HepG2 (cell line): Measurements from ENCODE around the gene ANKRD6. TPM values are rescaled to one million over a fixed set of nuclear protein-coding genes. Genes with fewer than 3 reads are reported as not detected.

Source experiments
- ATAC-seq: fragments of 200-7000 bp; cut with Tn5 transposase; 3 replicates; pipeline ENCODE4 v1.9.1; 2020; ENCODE audit warnings: mild to moderate bottlenecking, moderate library complexity
- BruUV-seq: library from RNA; stranded (reverse); fragments of 400-500 nt; replicated peaks from 2 replicates; lab custom pipeline; 2021; lab: Mats Ljungman, UMichigan
- CTCF ChIA-PET: fragments of 300-600 bp; formaldehyde crosslinking; extraction: SDS; loops from one replicate; lab custom pipeline; 2021; ENCODE audit warnings: low total read pairs, inconsistent platforms, low intra/inter-chr PET ratio; lab: Yijun Ruan, JAX
- POLR2A ChIA-PET: fragments of 350-600 bp; sonication (Branson Sonifier 250); formaldehyde crosslinking; loops from one replicate; lab custom pipeline; 2020; ENCODE audit warnings: antibody characterized with exemption, inconsistent platforms; lab: Yijun Ruan, JAX
- DNase-seq: peaks from one replicate; pipeline ENCODE4 v3.0.0-alpha.2; 2015; ENCODE audit warnings: low spot score
- FAIRE-seq: peaks from 3 replicates; lab custom pipeline; 2011; peaks lifted over from hg19 to GRCh38; lab: Jason Lieb, UNC
- H2AFZ ChIP-seq: one replicate; pipeline ENCODE4 v1.6.1; 2011; ENCODE audit warnings: low read length, inconsistent platforms
- H3K27ac ChIP-seq: fragments of 300-600 bp; 3 replicates; pipeline ENCODE4 v1.8.0; 2011; ENCODE audit warnings: mixed run types, mild to moderate bottlenecking, mixed read lengths, low read length, inconsistent platforms; ENCODE audit not compliant: insufficient read depth; ENCODE audit errors: extremely low read length
- H3K27me3 ChIP-seq, 2 experiments: fragments of 200-600 bp in 1 of 2; 2 replicates in 1 of 2; 3 replicates in 1 of 2; pipeline versions ENCODE4 v1.6.0 to v1.8.0; 2011; ENCODE audit warnings: low read length in 2 of 2, mild to moderate bottlenecking in 2 of 2, moderate library complexity in 2 of 2, inconsistent platforms in 1 of 2; ENCODE audit not compliant: insufficient read depth in 2 of 2, control insufficient read depth in 1 of 2
- H3K36me3 ChIP-seq, 2 experiments: fragments of 200-600 bp in 1 of 2; replicated peaks in 1 of 2; 2 replicates in 1 of 2; 3 replicates in 1 of 2; pipeline versions ENCODE4 v1.5.1 to v1.8.0; 2011; ENCODE audit warnings: low read length in 2 of 2, inconsistent platforms in 1 of 2; ENCODE audit not compliant: insufficient read depth in 2 of 2, control insufficient read depth in 1 of 2
- H3K4me1 ChIP-seq: 2 replicates; pipeline ENCODE4 v1.5.1; 2012; ENCODE audit warnings: low read length, inconsistent platforms; ENCODE audit not compliant: insufficient read depth
- H3K4me2 ChIP-seq: 2 replicates; pipeline ENCODE4 v1.6.0; 2011; ENCODE audit warnings: low read depth, low read length, inconsistent platforms
- H3K4me3 ChIP-seq, 3 experiments: fragments of 200-600 bp in 1 of 3; sonication (generic), shearing (Covaris generic) in 1 of 3; replicated peaks in 1 of 3; 2 replicates each; pipeline ENCODE4 v1.5.1; 2011 to 2016; ENCODE audit warnings: low read length in 3 of 3, inconsistent platforms in 2 of 3, low read depth in 2 of 3, mild to moderate bottlenecking in 2 of 3, control low read depth in 1 of 3, mixed read lengths in 1 of 3; ENCODE audit not compliant: insufficient read depth in 1 of 3
- H3K79me2 ChIP-seq: one replicate; pipeline ENCODE4 v1.6.1; 2011; ENCODE audit warnings: low read length, inconsistent platforms; ENCODE audit not compliant: insufficient read depth
- H3K9ac ChIP-seq: 2 replicates; pipeline ENCODE4 v1.6.0; 2011; ENCODE audit warnings: mild to moderate bottlenecking, low read depth, low read length, inconsistent platforms; ENCODE audit not compliant: insufficient read depth
- H3K9me3 ChIP-seq: 2 replicates; pipeline ENCODE4 v1.5.1; 2012; ENCODE audit warnings: mild to moderate bottlenecking, low read length
- H4K20me1 ChIP-seq: 2 replicates; pipeline ENCODE4 v1.6.0; 2011; ENCODE audit warnings: inconsistent platforms, mild to moderate bottlenecking, low read length, moderate library complexity; ENCODE audit not compliant: insufficient read depth
- CCAR2 ChIP-seq: fragments of 200-400 bp; formaldehyde crosslinking; optimal IDR thresholded peaks from 2 replicates; pipeline ENCODE3; 2018; ENCODE audit warnings: low read depth, mild to moderate bottlenecking, low read length, moderate library complexity
- DNMT3B ChIP-seq: conservative IDR thresholded peaks from 2 replicates; pipeline ENCODE4 v1.6.1; 2016; ENCODE audit warnings: missing biosample characterization, control low read depth
- GRHL1 ChIP-seq: sonication (generic); formaldehyde crosslinking; conservative IDR thresholded peaks from 2 replicates; pipeline ENCODE4 v1.8.0; 2022; ENCODE audit warnings: missing genetic modification reagents
- ISX ChIP-seq: sonication (generic); formaldehyde crosslinking; conservative IDR thresholded peaks from 2 replicates; pipeline ENCODE4 v1.5.0; 2020; ENCODE audit warnings: missing genetic modification reagents
- MYC ChIP-seq: sonication (generic); formaldehyde crosslinking; IDR thresholded peaks from 2 replicates; pipeline ENCODE4 v1.9.0; 2021; ENCODE audit warnings: missing genetic modification reagents, borderline replicate concordance
- RNF2 ChIP-seq: fragments of 450-650 bp; conservative IDR thresholded peaks from 2 replicates; pipeline ENCODE4 v1.6.1; 2016; ENCODE audit warnings: low read depth
- SPEN ChIP-seq: sonication (generic); formaldehyde crosslinking; IDR thresholded peaks from 2 replicates; pipeline ENCODE4 v1.5.1; 2020; ENCODE audit warnings: low read depth, mild to moderate bottlenecking, missing genetic modification reagents
- ZNF205 ChIP-seq: IDR thresholded peaks from 2 replicates; pipeline ENCODE4 v1.6.1; 2018; ENCODE audit warnings: missing biosample characterization, missing genetic modification reagents
- ZNF275 ChIP-seq: sonication (generic); formaldehyde crosslinking; IDR thresholded peaks from 2 replicates; pipeline ENCODE4 v1.8.0; 2022; ENCODE audit warnings: missing genetic modification reagents, mild to moderate bottlenecking, inconsistent platforms, borderline replicate concordance
- ZNF44 ChIP-seq: sonication (generic); formaldehyde crosslinking; IDR thresholded peaks from 2 replicates; pipeline ENCODE4 v1.5.1; 2020; ENCODE audit warnings: mild to moderate bottlenecking, missing genetic modification reagents
- ZNF556 ChIP-seq: sonication (generic); formaldehyde crosslinking; IDR thresholded peaks from 2 replicates; pipeline ENCODE4 v1.4.0; 2020; ENCODE audit warnings: mild to moderate bottlenecking, missing genetic modification reagents, borderline replicate concordance
- ZNF616 ChIP-seq: sonication (generic); formaldehyde crosslinking; IDR thresholded peaks from 2 replicates; pipeline ENCODE4 v1.5.0; 2020; ENCODE audit warnings: low read depth, mild to moderate bottlenecking, missing genetic modification reagents
- WGBS: methylation state at CpG from one replicate; pipeline ENCODE4 v1.1.6; 2017; ENCODE audit warnings: low lambda C conversion rate; 5-methylcytosine and 5-hydroxymethylcytosine counted together
- in situ Hi-C: cut with HindIII; loops from 2 replicates; pipeline ENCODE4 v1.10.0; 2017; ENCODE audit warnings: low pct_unique_long_range_greater_than_20kb; ENCODE audit not compliant: extremely low pct_ligation_motif_present
- intact Hi-C: fragments of 100-400 bp; cut with micrococcal nuclease; formaldehyde crosslinking; loops from one replicate; pipeline ENCODE4 v1.10.0; 2022; ENCODE audit not compliant: unreplicated experiment
- polyA plus RNA-seq, 8 experiments: library from polyadenylated mRNA; depleted of rRNA in 3 of 8; stranded (reverse) in 7 of 8; unstranded in 1 of 8; fragments of >200 nt; fragmentation: Illumina TruSeq in 4 of 8; extraction: Trizol in 4 of 8; gene quantifications; 2 replicates each; pipeline versions ENCODE4 v1.2.1 to v1.2.3, GENCODE V29; 2011 to 2016; ENCODE audit warnings: low read depth in 4 of 8, missing spikeins in 1 of 8, mixed read lengths in 1 of 8; ENCODE audit not compliant: insufficient read depth in 1 of 8
- total RNA-seq, 5 experiments: library from RNA; depleted of rRNA; stranded (reverse); fragments of >200 nt; fragmentation: Illumina TruSeq; extraction: Trizol; gene quantifications; 2 replicates each; pipeline ENCODE4 v1.2.3, GENCODE V29; 2016; ENCODE audit warnings: low read depth in 1 of 5
- TF ChIP-seq, protein P1 (sequence below): sonication (generic); formaldehyde crosslinking; IDR thresholded peaks from 2 replicates; pipeline ENCODE4 v1.4.0; 2020; ENCODE audit warnings: missing genetic modification reagents; ENCODE audit errors: not compliant biosample characterization
- TF ChIP-seq, protein P2 (sequence below): sonication (generic); formaldehyde crosslinking; IDR thresholded peaks from 2 replicates; pipeline ENCODE4 v1.8.0; 2022; ENCODE audit warnings: missing genetic modification reagents, mild to moderate bottlenecking, moderate library complexity, borderline replicate concordance

Gene ANKRD6
- total and polyA plus RNA-seq, 2 of the 13 experiments (the other 11 are each of a cell fraction or from before 2014, with no cell fraction given), result 0.18 to 0.36 TPM

DNA sequence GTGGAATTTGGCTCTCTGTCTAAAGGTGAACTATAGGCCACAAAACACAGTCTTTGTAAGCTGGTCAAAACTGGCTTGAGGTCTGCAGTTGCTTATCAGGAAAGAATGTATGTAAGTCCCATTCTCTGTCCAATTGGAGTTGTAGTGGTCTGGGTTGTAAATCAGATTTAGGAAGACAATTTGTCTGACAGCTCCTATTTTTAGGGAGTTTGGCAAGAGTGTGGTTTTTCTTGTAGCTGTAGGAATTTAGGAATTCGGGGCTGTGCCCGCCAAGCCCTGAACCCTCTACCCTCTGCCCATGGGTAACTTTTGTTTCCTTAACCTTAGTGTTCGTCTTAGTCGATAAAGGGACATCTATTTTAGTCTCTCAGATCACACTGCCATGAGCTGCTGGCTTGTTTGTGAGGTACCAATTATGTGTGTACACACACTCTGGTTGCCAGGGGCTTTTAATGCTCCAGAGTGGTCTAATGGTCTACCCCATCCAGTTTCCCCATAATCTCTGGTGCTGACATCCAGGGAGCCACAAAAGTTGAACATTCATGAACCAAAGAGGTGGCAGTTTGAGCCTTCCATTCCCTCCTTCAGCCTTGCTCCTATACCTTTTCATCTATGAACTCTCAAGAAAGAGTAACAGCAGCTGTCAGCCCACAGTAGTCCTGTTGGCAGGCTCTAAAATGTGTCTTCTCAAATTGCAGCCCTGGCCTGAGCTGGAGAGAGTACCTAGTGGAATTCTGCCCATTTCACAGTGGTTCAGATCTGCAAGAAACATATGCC is 93.0 kb downstream of the ANKRD6 start:
- POLR2A ChIA-PET, result no interaction called here
- Histone ChIP-seq H2AFZ (no peak overlapping the region), H3K27me3 (no peaks in the 10 kb centered on the region), H3K36me3 (no peaks in the 10 kb centered on the region), H3K4me1 (no peaks in the 10 kb centered on the region), H4K20me1 (no peaks in the 10 kb centered on the region), H3K4me2 (no peak overlapping the region), H3K9me3 (no peaks in the 10 kb centered on the region), H3K79me2 (no peaks in the 10 kb centered on the region), H3K9ac (no peak overlapping the region), H3K27ac (no peak overlapping the region), H3K4me3 (no peak overlapping the region)
- BruUV-seq, result no TSS peak
- WGBS, result 46% methylated on average over 4 of the region's 4 CpGs
- in situ Hi-C loops, result no loop called here
- intact Hi-C loops, result no loop called here
- FAIRE-seq (no peak), DNase-seq (no peak), ATAC-seq (no peak)
- CTCF ChIA-PET, result no interaction called here
- no peak for TF ChIP-seq ZNF616 (CRISPR knock-in tag)
- TF ChIP-seq RNF2, result no peak
- TF ChIP-seq, protein P1, sequence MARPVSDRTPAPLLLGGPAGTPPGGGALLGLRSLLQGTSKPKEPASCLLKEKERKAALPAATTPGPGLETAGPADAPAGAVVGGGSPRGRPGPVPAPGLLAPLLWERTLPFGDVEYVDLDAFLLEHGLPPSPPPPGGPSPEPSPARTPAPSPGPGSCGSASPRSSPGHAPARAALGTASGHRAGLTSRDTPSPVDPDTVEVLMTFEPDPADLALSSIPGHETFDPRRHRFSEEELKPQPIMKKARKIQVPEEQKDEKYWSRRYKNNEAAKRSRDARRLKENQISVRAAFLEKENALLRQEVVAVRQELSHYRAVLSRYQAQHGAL, result no peak
- TF ChIP-seq, protein P2, sequence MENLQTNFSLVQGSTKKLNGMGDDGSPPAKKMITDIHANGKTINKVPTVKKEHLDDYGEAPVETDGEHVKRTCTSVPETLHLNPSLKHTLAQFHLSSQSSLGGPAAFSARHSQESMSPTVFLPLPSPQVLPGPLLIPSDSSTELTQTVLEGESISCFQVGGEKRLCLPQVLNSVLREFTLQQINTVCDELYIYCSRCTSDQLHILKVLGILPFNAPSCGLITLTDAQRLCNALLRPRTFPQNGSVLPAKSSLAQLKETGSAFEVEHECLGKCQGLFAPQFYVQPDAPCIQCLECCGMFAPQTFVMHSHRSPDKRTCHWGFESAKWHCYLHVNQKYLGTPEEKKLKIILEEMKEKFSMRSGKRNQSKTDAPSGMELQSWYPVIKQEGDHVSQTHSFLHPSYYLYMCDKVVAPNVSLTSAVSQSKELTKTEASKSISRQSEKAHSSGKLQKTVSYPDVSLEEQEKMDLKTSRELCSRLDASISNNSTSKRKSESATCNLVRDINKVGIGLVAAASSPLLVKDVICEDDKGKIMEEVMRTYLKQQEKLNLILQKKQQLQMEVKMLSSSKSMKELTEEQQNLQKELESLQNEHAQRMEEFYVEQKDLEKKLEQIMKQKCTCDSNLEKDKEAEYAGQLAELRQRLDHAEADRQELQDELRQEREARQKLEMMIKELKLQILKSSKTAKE (CRISPR knock-in tag), result no peak
- no peak for TF ChIP-seq MYC
- no peak for TF ChIP-seq GRHL1 (CRISPR knock-in tag)
- TF ChIP-seq ZNF44 (CRISPR knock-in tag), result no peak
- TF ChIP-seq ISX (CRISPR knock-in tag), result no peak
- TF ChIP-seq DNMT3B (CRISPR knock-in tag), result no peak
- TF ChIP-seq ZNF556 (CRISPR knock-in tag), result no peak
- no peak for TF ChIP-seq ZNF205 (CRISPR knock-in tag)
- TF ChIP-seq ZNF275 (CRISPR knock-in tag), result no peak
- TF ChIP-seq CCAR2, result no peak
- no peak for TF ChIP-seq SPEN
